Measurements from ENCODE around the gene ZNF853. TPM values are rescaled to one million over a fixed set of nuclear protein-coding genes. Genes with fewer than 3 reads are reported as not detected.

The ZNF853 gene
- total and polyA plus RNA-seq, 2 donors from 2014 or later: 3.4 to 5.4 TPM

DNA sequence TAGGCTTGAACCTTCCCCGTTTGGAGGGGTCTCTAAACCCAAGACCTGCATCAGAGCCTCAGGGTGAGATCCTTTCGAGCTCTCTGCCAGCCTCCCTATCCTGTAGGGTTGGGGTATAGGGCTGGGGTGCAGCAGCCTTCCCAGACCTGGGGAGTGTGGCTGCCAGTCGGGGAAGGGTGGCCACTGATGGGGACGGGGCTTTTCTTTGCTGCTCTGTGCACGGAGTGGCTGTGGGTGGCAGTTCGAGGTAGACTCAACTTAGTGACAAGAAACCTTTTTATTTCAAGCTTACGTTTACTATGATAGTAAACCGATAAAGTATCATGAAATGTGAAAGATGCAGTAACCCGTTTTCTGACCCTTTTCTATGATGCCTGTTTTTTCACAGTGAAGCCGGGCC, 34.7 kb downstream of the ZNF853 start:
- TF ChIP-seq CTCF (IDR thresholded peaks at IDR 0.05; ENCODE audit: borderline replicate concordance, extremely low read depth, insufficient read depth): no peak
- no peaks in the 10 kb centered on the region for H3K4me1 ChIP-seq (ENCODE audit: control insufficient read depth in 2 of 3, insufficient read depth in 2 of 3, low read depth in 1 of 3, low read length in 3 of 3)

DNA sequence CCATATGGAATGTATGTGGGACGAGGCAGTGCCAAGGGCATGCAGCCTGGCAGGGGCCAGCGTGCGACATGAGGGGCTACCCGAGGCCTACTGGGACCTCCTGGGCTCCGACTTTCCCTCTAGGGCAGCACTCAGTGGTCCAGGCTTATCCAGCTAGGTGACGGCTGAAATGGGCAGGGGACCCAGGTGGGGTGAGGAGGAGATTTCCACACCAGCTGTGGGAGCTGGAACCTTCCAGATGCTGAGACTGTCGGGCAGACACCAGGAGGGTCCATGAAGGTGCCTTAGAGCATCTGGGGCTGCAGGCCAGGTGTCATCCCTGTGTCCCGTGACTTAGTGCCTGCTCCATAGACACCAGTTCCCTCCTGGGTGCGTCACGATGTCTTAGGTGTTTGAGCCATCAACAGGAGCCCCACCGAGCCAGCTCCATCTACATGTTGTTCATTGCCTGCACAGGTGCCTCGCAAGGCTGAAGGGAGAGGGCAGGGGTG, 35.2 kb downstream of the ZNF853 start:
- FAIRE-seq (no peak), DNase-seq (peak in 2 of 5 donors; percentile 24 to 62)
- no peaks in the 10 kb centered on the region for H3K9me3 ChIP-seq (ENCODE audit: control insufficient read depth in 2 of 3, insufficient read depth in 1 of 3, low read length in 3 of 3)
- H3K36me3 ChIP-seq (ENCODE audit: control insufficient read depth in 2 of 3, insufficient read depth in 3 of 3, low read length in 3 of 3): peaks cover 0 to 6% (median 2%) of the 10 kb centered on the region in 3 donors
- H3K4me1 ChIP-seq (ENCODE audit: control insufficient read depth in 2 of 3, insufficient read depth in 2 of 3, low read depth in 1 of 3, low read length in 3 of 3): no peaks in the 10 kb centered on the region
- no peak overlapping the region for H3K9ac ChIP-seq (ENCODE audit: low read length in 3 of 3)
- no peak for TF ChIP-seq CTCF (IDR thresholded peaks at IDR 0.05; ENCODE audit: borderline replicate concordance, extremely low read depth, insufficient read depth)
- no peak overlapping the region for H3K4me3 ChIP-seq (ENCODE audit: low read length in 3 of 3)
- intact Hi-C loops (cut with DNase I): no loop called here
- no peaks in the 10 kb centered on the region for H3K27me3 ChIP-seq (ENCODE audit: control insufficient read depth, insufficient read depth, low read length)
- no peak overlapping the region for H3K27ac ChIP-seq (ENCODE audit: low read depth in 2 of 2, low read length in 2 of 2)

More for the DNA sequence above, 34.7 kb downstream of the ZNF853 start:
- Histone ChIP-seq H3K27me3 (ENCODE audit: control insufficient read depth, insufficient read depth, low read length) (no peaks in the 10 kb centered on the region), H3K27ac (ENCODE audit: low read depth in 2 of 2, low read length in 2 of 2) (no peak overlapping the region), H3K4me3 (ENCODE audit: low read length in 3 of 3) (no peak overlapping the region), H3K9ac (ENCODE audit: low read length in 3 of 3) (no peak overlapping the region), H3K36me3 (ENCODE audit: control insufficient read depth in 2 of 3, insufficient read depth in 3 of 3, low read length in 3 of 3) (peaks cover 0 to 6% (median 2%) of the 10 kb centered on the region in 3 donors), H3K9me3 (ENCODE audit: control insufficient read depth in 2 of 3, insufficient read depth in 1 of 3, low read length in 3 of 3) (no peaks in the 10 kb centered on the region)
- DNase-seq (peak in 1 of 5 donors; percentile 29), FAIRE-seq (no peak)
- intact Hi-C loops (cut with DNase I): no loop called here

DNA sequence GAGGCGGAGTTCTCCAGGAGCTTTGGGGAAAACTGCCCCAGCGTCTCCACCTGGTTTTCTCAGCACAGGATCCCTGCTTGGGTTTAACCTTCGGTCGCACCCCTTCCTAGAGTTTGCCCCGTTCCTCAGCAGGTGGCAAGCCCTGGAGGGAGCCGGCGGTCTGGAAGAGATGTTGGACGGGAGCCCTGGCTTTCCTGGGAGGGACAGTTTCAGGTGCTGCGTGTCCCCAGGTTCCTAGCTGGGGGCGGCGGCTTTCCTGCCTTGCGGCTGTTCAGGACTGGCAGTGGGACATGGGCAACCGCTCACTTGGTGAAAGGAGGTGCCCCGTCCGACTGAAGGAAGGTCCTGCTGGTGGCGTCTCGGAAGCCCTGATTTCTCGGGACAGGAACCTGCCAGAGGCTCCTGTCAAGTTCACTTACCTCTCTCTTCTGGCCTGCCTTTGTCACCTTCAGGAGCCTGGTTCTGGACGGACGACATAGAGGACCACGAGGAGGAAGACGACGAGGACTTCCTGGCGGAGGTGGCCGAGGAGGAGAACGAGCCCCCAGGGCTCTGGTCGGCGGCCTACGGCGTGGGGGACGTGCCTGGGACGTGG, 36.5 kb downstream of the ZNF853 start:
- TF ChIP-seq CTCF (IDR thresholded peaks at IDR 0.05; ENCODE audit: borderline replicate concordance, extremely low read depth, insufficient read depth): no peak
- no peaks in the 10 kb centered on the region for H3K4me1 ChIP-seq (ENCODE audit: control insufficient read depth in 2 of 3, insufficient read depth in 2 of 3, low read depth in 1 of 3, low read length in 3 of 3)
- DNase-seq: no peak
- no peaks in the 10 kb centered on the region for H3K27me3 ChIP-seq (ENCODE audit: control insufficient read depth, insufficient read depth, low read length)
- H3K36me3 ChIP-seq (ENCODE audit: control insufficient read depth in 2 of 3, insufficient read depth in 3 of 3, low read length in 3 of 3): peaks cover 0 to 6% (median 2%) of the 10 kb centered on the region in 3 donors
- no peak for FAIRE-seq
- no peak overlapping the region for H3K9ac ChIP-seq (ENCODE audit: low read length in 3 of 3)
- H3K9me3 ChIP-seq (ENCODE audit: control insufficient read depth in 2 of 3, insufficient read depth in 1 of 3, low read length in 3 of 3): no peaks in the 10 kb centered on the region
- H3K27ac ChIP-seq (ENCODE audit: low read depth in 2 of 2, low read length in 2 of 2): no peak overlapping the region
- no peak overlapping the region for H3K4me3 ChIP-seq (ENCODE audit: low read length in 3 of 3)
- intact Hi-C loops (cut with DNase I): no loop called here
